SU-DHL-6 (cell line): ENCODE measurements around the gene CCDC77.

ENCODE experiments used
- H2AFZ ChIP-seq: fragments of 200-600 bp; sonication (generic); 2 replicates; pipeline ENCODE4 v1.6.1; 2014; ENCODE audit warnings: low read depth, mild to moderate bottlenecking, moderate library complexity, mixed read lengths, antibody characterized with exemption, low read length; ENCODE audit not compliant: severe bottlenecking
- H3F3A ChIP-seq: fragments of 200-600 bp; shearing (Covaris generic); 2 replicates; pipeline ENCODE4 v1.6.0; 2016; ENCODE audit warnings: antibody characterized with exemption, mild to moderate bottlenecking; ENCODE audit not compliant: insufficient read depth
- H3K27ac ChIP-seq: fragments of 200-600 bp; sonication (generic); 2 replicates; pipeline ENCODE4 v1.5.1; 2016; ENCODE audit warnings: low read depth, mild to moderate bottlenecking, low read length, moderate library complexity, mixed read lengths
- H3K27me3 ChIP-seq: fragments of 200-600 bp; sonication (generic), shearing (Covaris generic); 2 replicates; pipeline ENCODE4 v1.6.0; 2014; ENCODE audit warnings: mild to moderate bottlenecking, low read length
- H3K36me3 ChIP-seq: fragments of 200-600 bp; sonication (generic); 2 replicates; pipeline ENCODE4 v1.6.1; 2014; ENCODE audit warnings: mild to moderate bottlenecking, low read length, mixed read lengths
- H3K4me2 ChIP-seq: fragments of 300-600, 200-600 bp; shearing (Covaris generic), sonication (generic); 2 replicates; pipeline ENCODE4 v1.6.0; 2014; ENCODE audit warnings: low read length, low read depth, mild to moderate bottlenecking; ENCODE audit not compliant: poor library complexity, severe bottlenecking
- H3K4me3 ChIP-seq: fragments of 200-600 bp; sonication (generic); 2 replicates; pipeline ENCODE4 v1.5.1; 2014; ENCODE audit warnings: antibody characterized with exemption, low read length, mild to moderate bottlenecking, mixed read lengths; ENCODE audit not compliant: insufficient read depth, poor library complexity, severe bottlenecking
- H3K79me2 ChIP-seq: fragments of 200-600 bp; sonication (generic); 2 replicates; pipeline ENCODE4 v1.6.1; 2014; ENCODE audit warnings: mild to moderate bottlenecking, low read length, moderate library complexity; ENCODE audit not compliant: insufficient read depth
- H3K9ac ChIP-seq: fragments of 200-600 bp; sonication (generic); 2 replicates; pipeline ENCODE4 v1.7.0; 2014; ENCODE audit warnings: mild to moderate bottlenecking, low read length
- H3K9me2 ChIP-seq: fragments of 200-600 bp; sonication (generic); replicated peaks from 2 replicates; pipeline ENCODE4 v1.6.1; 2014; ENCODE audit warnings: low read length; ENCODE audit not compliant: insufficient read depth
- H3K9me3 ChIP-seq: fragments of 200-600 bp; sonication (generic); 2 replicates; pipeline ENCODE4 v1.6.1; 2014; ENCODE audit warnings: low read length, mixed read lengths; ENCODE audit not compliant: insufficient read depth
- H4K20me1 ChIP-seq: fragments of 200-600 bp; sonication (generic); 2 replicates; pipeline ENCODE4 v1.6.1; 2014; ENCODE audit warnings: low read depth, mild to moderate bottlenecking, antibody characterized with exemption, low read length, moderate library complexity, mixed read lengths
- EZH2phosphoT487 ChIP-seq: fragments of 200-600 bp; sonication (generic), shearing (Covaris generic); conservative IDR thresholded peaks from 2 replicates; pipeline ENCODE4 v1.6.1; 2018; ENCODE audit warnings: mild to moderate bottlenecking, antibody characterized with exemption, low read length, moderate library complexity, mixed read lengths
- TF ChIP-seq, protein P1 (sequence below): fragments of 200-600 bp; sonication (generic); IDR thresholded peaks from one replicate; pipeline ENCODE4 v1.5.1; 2017; ENCODE audit warnings: antibody characterized with exemption, mild to moderate bottlenecking, low read length, moderate library complexity; ENCODE audit not compliant: insufficient read depth, poor library complexity, severe bottlenecking

CCDC77 gene

DNA sequence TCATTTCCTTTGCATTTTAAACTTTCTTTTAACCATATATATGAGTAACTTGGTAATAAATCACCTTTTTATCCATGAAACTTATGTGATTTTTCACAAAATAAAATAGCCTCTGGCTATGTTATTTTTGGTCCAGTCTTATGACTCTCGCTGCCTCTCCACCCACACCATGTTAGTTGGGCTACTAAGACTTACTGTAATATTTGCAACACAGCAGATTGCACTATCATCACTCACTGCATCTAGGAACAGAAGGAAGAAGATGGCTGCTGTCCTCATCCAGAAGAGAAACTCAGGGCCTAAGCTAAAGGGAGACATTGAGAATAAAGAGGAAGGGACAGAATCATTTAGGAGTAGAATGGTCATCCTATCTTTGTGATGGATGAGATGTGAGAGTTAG lies 45.7 kb downstream of the CCDC77 start:
- Histone ChIP-seq H3K27ac (no peak overlapping the region), H2AFZ (no peak overlapping the region), H4K20me1 (no peaks in the 10 kb centered on the region), H3F3A (no peaks in the 10 kb centered on the region), H3K36me3 (no peaks in the 10 kb centered on the region), H3K4me3 (no peak overlapping the region), H3K4me2 (no peak overlapping the region), H3K79me2 (no peaks in the 10 kb centered on the region), H3K9me2 (no peaks in the 10 kb centered on the region), H3K27me3 (no peaks in the 10 kb centered on the region), H3K9ac (no peak overlapping the region), H3K9me3 (no peaks in the 10 kb centered on the region)
- no peak for TF ChIP-seq EZH2phosphoT487
- TF ChIP-seq, protein P1, sequence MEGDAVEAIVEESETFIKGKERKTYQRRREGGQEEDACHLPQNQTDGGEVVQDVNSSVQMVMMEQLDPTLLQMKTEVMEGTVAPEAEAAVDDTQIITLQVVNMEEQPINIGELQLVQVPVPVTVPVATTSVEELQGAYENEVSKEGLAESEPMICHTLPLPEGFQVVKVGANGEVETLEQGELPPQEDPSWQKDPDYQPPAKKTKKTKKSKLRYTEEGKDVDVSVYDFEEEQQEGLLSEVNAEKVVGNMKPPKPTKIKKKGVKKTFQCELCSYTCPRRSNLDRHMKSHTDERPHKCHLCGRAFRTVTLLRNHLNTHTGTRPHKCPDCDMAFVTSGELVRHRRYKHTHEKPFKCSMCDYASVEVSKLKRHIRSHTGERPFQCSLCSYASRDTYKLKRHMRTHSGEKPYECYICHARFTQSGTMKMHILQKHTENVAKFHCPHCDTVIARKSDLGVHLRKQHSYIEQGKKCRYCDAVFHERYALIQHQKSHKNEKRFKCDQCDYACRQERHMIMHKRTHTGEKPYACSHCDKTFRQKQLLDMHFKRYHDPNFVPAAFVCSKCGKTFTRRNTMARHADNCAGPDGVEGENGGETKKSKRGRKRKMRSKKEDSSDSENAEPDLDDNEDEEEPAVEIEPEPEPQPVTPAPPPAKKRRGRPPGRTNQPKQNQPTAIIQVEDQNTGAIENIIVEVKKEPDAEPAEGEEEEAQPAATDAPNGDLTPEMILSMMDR = no peak

GRCh38 chr12:449203-449602 lies 47.8 kb downstream of the CCDC77 start:
- no peak overlapping the region for H3K4me2 ChIP-seq
- H4K20me1 ChIP-seq = no peaks in the 10 kb centered on the region
- no peak overlapping the region for H2AFZ ChIP-seq
- no peaks in the 10 kb centered on the region for H3K36me3 ChIP-seq
- H3K9me3 ChIP-seq = no peaks in the 10 kb centered on the region
- no peaks in the 10 kb centered on the region for H3K9me2 ChIP-seq
- no peak for TF ChIP-seq EZH2phosphoT487
- TF ChIP-seq, protein P1 = no peak
- no peaks in the 10 kb centered on the region for H3K79me2 ChIP-seq
- H3K27ac ChIP-seq = no peak overlapping the region
- no peak overlapping the region for H3K4me3 ChIP-seq
- no peak overlapping the region for H3K9ac ChIP-seq
- peaks cover under 1% of the 10 kb centered on the region; the same call in 1 of the 2 replicates for H3F3A ChIP-seq
- no peaks in the 10 kb centered on the region for H3K27me3 ChIP-seq

DNA sequence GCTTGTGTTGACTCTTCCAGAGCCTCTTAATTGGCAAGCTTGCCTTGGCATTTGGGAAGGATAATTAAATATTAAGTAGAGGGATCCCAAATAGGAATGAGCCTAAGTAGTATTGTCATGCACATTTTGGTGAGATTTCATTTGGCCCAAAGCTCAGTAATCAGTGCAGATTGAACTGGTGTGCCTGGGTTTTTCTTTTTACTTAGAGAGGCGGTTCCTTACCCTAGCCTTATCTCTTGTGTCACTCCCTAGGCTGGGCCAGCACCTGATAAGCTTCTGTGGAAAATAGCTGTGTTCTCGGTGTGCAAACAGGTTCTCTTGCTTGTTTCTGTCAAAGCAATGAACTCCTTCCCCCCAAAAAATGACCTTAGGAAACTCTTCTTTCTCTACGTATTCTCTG lies 49.0 kb downstream of the CCDC77 start:
- no peaks in the 10 kb centered on the region for H4K20me1 ChIP-seq
- peaks cover 7% of the 10 kb centered on the region; the same call in 1 of the 2 replicates for H3F3A ChIP-seq
- no peak overlapping the region for H3K4me3 ChIP-seq
- H3K9me3 ChIP-seq = no peaks in the 10 kb centered on the region
- H3K4me2 ChIP-seq = no peak overlapping the region
- H2AFZ ChIP-seq = no peak overlapping the region
- TF ChIP-seq, protein P1 = no peak
- no peak for TF ChIP-seq EZH2phosphoT487
- no peaks in the 10 kb centered on the region for H3K9me2 ChIP-seq
- H3K27me3 ChIP-seq = no peaks in the 10 kb centered on the region
- H3K27ac ChIP-seq = no peak overlapping the region
- H3K36me3 ChIP-seq = no peaks in the 10 kb centered on the region
- H3K9ac ChIP-seq = no peak overlapping the region
- H3K79me2 ChIP-seq = no peaks in the 10 kb centered on the region
